Neural progenitor cell (in vitro differentiated cells): Measurements from ENCODE around the gene PLXNA4.

ENCODE experiments used
- EZH2 ChIP-seq: fragments of 200-600 bp; sonication (generic); IDR thresholded peaks from 2 replicates; pipeline ENCODE4 v1.6.1; 2017; ENCODE audit warnings: antibody characterized with exemption, mild to moderate bottlenecking, moderate library complexity
- TF ChIP-seq, protein P1 (sequence below): fragments of 200-600 bp; sonication (generic); IDR thresholded peaks from 2 replicates; pipeline ENCODE4 v1.5.1; 2017; ENCODE audit warnings: antibody characterized with exemption, mild to moderate bottlenecking

DNA sequence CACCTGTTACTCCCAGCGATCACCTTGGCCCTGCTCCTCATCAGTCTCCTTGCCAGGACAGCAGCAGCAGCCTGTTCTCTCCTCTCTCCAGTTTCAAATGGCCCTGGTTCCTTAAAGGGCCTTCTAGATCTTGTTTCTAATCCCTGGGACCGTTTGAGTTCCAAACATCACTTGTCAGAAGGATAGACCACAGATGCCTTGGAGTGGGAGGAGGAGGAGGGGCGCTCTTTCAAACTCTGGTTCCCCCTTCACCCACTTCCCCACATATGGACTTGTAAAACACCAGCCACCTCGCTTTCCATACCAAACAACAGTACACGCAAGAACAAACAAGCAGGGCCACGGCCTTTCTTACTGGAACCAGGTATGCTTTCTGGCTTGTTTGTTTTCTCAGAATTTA is 104.8 kb downstream of the PLXNA4 start:
- TF ChIP-seq, protein P1, sequence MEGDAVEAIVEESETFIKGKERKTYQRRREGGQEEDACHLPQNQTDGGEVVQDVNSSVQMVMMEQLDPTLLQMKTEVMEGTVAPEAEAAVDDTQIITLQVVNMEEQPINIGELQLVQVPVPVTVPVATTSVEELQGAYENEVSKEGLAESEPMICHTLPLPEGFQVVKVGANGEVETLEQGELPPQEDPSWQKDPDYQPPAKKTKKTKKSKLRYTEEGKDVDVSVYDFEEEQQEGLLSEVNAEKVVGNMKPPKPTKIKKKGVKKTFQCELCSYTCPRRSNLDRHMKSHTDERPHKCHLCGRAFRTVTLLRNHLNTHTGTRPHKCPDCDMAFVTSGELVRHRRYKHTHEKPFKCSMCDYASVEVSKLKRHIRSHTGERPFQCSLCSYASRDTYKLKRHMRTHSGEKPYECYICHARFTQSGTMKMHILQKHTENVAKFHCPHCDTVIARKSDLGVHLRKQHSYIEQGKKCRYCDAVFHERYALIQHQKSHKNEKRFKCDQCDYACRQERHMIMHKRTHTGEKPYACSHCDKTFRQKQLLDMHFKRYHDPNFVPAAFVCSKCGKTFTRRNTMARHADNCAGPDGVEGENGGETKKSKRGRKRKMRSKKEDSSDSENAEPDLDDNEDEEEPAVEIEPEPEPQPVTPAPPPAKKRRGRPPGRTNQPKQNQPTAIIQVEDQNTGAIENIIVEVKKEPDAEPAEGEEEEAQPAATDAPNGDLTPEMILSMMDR, result no peak
- no peak for TF ChIP-seq EZH2
